ENCODE data around the gene TIGD3.

- no peak for TF ChIP-seq CTCF (IDR thresholded peaks at IDR 0.05)
- no peak for TF ChIP-seq ZFX (IDR thresholded peaks at IDR 0.05; ENCODE audit: borderline replicate concordance)
Observed at GRCh38 chr11:65307298-65308229, 47.0 kb upstream of the TIGD3 start.

Data from 22Rv1 (cell line).